ENCODE results near the gene NDEL1.

NDEL1 gene

GRCh38 chr17:8467527-8467926 is 31.8 kb downstream of the NDEL1 start:
- no peak for TF ChIP-seq CTCF (IDR thresholded peaks at IDR 0.05; ENCODE audit: low read depth, low read length, missing control alignments)
- H3K4me3 ChIP-seq (replicated peaks; ENCODE audit: low read depth, low read length), result no peak overlapping the region
- DNase-seq (ENCODE audit: extremely low read depth, low read depth), result no peak

GRCh38 chr17:8468127-8468526 is 32.4 kb downstream of the NDEL1 start:
- H3K4me3 ChIP-seq (replicated peaks; ENCODE audit: low read depth, low read length), result no peak overlapping the region
- no peak for TF ChIP-seq CTCF (IDR thresholded peaks at IDR 0.05; ENCODE audit: low read depth, low read length, missing control alignments)
- DNase-seq (ENCODE audit: extremely low read depth, low read depth), result no peak

GRCh38 chr17:8468980-8469379 is 33.3 kb downstream of the NDEL1 start:
- no peak for DNase-seq (ENCODE audit: extremely low read depth, low read depth)
- no peak for TF ChIP-seq CTCF (IDR thresholded peaks at IDR 0.05; ENCODE audit: low read depth, low read length, missing control alignments)
- H3K4me3 ChIP-seq (replicated peaks; ENCODE audit: low read depth, low read length), result no peak overlapping the region

GRCh38 chr17:8469964-8470363 is 34.3 kb downstream of the NDEL1 start:
- no peak for DNase-seq (ENCODE audit: extremely low read depth, low read depth)
- TF ChIP-seq CTCF (IDR thresholded peaks at IDR 0.05; ENCODE audit: low read depth, low read length, missing control alignments), result no peak
- H3K4me3 ChIP-seq (replicated peaks; ENCODE audit: low read depth, low read length), result no peak overlapping the region

- no peak for TF ChIP-seq CTCF (IDR thresholded peaks at IDR 0.05; ENCODE audit: low read depth, low read length, missing control alignments)
- DNase-seq (ENCODE audit: extremely low read depth, low read depth), result no peak
- H3K4me3 ChIP-seq (replicated peaks; ENCODE audit: low read depth, low read length), result no peak overlapping the region
Measured at GRCh38 chr17:8470447-8471047, 34.9 kb downstream of the NDEL1 start.

GRCh38 chr17:8472663-8473062 is 37.0 kb downstream of the NDEL1 start:
- no peak overlapping the region for H3K4me3 ChIP-seq (replicated peaks; ENCODE audit: low read depth, low read length)
- DNase-seq (ENCODE audit: extremely low read depth, low read depth), result no peak
- TF ChIP-seq CTCF (IDR thresholded peaks at IDR 0.05; ENCODE audit: low read depth, low read length, missing control alignments), result no peak

Measured in HFF-Myc (cell line).